Right forelimb (tissue), 1 donor: ENCODE data around the gene MED6.

Source experiments
- DNase-seq: peaks from one replicate; pipeline ENCODE4 v3.0.0-alpha.2; 2018

The MED6 gene

GRCh38 chr14:70600382-70601157 lies at the start of gene MED6:
MED6 (minus strand) TSS chr14:70600655; CDS start chr14:70600637, 18 bp downstream.
- peak; percentile 95 for DNase-seq

GRCh38 chr14:70649803-70650202 lies 49.3 kb upstream of the MED6 start:
- DNase-seq: no peak

- DNase-seq: no peak
Observed at GRCh38 chr14:70648346-70648745, 47.9 kb upstream of the MED6 start.

GRCh38 chr14:70646705-70647104 lies 46.2 kb upstream of the MED6 start:
- DNase-seq: no peak

- no peak for DNase-seq
Observed at GRCh38 chr14:70645892-70646291, 45.4 kb upstream of the MED6 start.

GRCh38 chr14:70643967-70644366 lies 43.5 kb upstream of the MED6 start:
- DNase-seq: no peak

- DNase-seq: no peak
Observed at GRCh38 chr14:70642303-70643235, 42.1 kb upstream of the MED6 start.

- peak; percentile 53 for DNase-seq
Observed at GRCh38 chr14:70641548-70642302, 41.3 kb upstream of the MED6 start, which contains the start of gene TTC9. TTC9 (plus strand) TSS chr14:70641916; CDS start chr14:70642130, 214 bp downstream.

GRCh38 chr14:70640938-70641547 lies 40.6 kb upstream of the MED6 start:
- DNase-seq: no peak

- no peak for DNase-seq
Observed at GRCh38 chr14:70638416-70638815, 38.0 kb upstream of the MED6 start.

- no peak for DNase-seq
Observed at GRCh38 chr14:70635971-70636595, 35.6 kb upstream of the MED6 start.

- no peak for DNase-seq
Observed at GRCh38 chr14:70631948-70632347, 31.5 kb upstream of the MED6 start.

GRCh38 chr14:70624972-70625371 lies 24.5 kb upstream of the MED6 start:
- no peak for DNase-seq

- DNase-seq: no peak
Observed at GRCh38 chr14:70622111-70622712, 21.8 kb upstream of the MED6 start.

GRCh38 chr14:70619708-70620107 lies 19.3 kb upstream of the MED6 start:
- DNase-seq: no peak

GRCh38 chr14:70618314-70618713 lies 17.9 kb upstream of the MED6 start:
- no peak for DNase-seq

GRCh38 chr14:70616646-70617045 lies 16.2 kb upstream of the MED6 start:
- no peak for DNase-seq

GRCh38 chr14:70611216-70611615 lies 10.8 kb upstream of the MED6 start:
- no peak for DNase-seq

- no peak for DNase-seq
Observed at GRCh38 chr14:70602254-70602653, 1.8 kb upstream of the MED6 start.

- DNase-seq: no peak
Observed at GRCh38 chr14:70601162-70601561, 707 bp upstream of the MED6 start.

- DNase-seq: no peak
Observed at GRCh38 chr14:70599345-70599744, 1.1 kb downstream of the MED6 start.

- DNase-seq: no peak
Observed at GRCh38 chr14:70597731-70598130, 2.7 kb downstream of the MED6 start.
